Measurements from ENCODE around the gene PRKAG1.
"Not testable (repeated sequence)": the region's sequence is repeated elsewhere in the genome, so short reads cannot be mapped to it uniquely, and the experiment has no call there.

Gene PRKAG1

DNA sequence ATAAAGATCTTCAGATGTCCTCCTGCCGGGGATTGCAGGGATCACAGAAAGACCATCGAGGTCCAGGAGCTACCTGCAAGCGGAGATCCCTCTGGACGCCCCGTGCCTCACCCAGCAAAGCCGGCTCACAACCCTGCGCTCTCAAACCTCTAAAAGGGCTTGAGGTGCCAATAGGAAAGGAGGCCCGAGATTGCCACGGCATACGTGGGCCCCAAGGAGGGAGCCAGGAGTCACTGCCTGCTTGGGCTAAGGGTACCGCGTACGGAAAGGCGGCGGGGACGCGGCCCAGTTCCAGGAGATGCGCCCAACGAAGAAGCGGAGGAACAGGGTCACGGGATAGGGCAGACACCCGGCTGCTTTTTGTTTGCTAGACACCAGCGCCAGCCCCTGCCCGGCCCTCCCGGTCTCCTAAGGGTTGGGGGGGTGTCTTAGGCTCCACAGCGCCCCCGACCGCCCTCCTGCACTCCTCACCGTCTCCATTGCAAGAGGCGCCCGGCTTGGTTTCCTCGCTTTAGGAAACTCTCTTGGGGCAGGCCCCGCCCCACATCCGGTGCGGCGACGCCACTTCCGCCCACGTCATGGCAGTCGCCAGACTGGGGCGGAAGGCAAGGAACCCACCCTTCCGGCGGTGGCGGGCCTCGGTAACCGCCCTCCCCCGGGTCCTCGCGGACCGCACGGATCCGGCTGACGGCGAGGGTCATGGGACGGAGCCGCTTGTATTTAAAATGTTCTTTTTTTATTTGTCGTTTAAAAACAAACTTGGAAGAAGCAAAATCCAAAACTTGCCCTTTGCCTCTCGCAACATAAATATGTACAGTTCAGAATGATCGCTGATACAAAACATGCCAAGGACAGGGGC is at the start of gene PRKAG1:
PRKAG1 (minus strand) TSS at position 516 of the 859 bp plus-strand sequence; CDS start at position 480, 36 bp downstream.
- H3K4me3 ChIP-seq (ENCODE audit: low read depth in 1 of 5, low read length in 5 of 5), result peak within 1 kb of the TSS; percentile 75 to 98 (median 91)
- H3K9me3 ChIP-seq (ENCODE audit: control insufficient read depth in 5 of 5, low read length in 5 of 5), result no peaks in the 10 kb centered on the region
- H3K36me3 ChIP-seq (ENCODE audit: control insufficient read depth in 5 of 5, insufficient read depth in 5 of 5, low read length in 5 of 5), result peaks cover 0 to 29% (median 26%) of the 10 kb centered on the region in 5 donors
- peak within 1 kb of the TSS; percentile 48 to 97 (median 84) for H3K9ac ChIP-seq (ENCODE audit: low read length in 5 of 5)
- no peaks in the 10 kb centered on the region for H3K27me3 ChIP-seq (ENCODE audit: control insufficient read depth in 5 of 5, insufficient read depth in 4 of 5, low read length in 5 of 5)
- peaks cover 0 to 21% (median 18%) of the 10 kb centered on the region in 5 donors for H3K4me1 ChIP-seq (ENCODE audit: control insufficient read depth in 5 of 5, insufficient read depth in 5 of 5, low read length in 5 of 5)
- H3K27ac ChIP-seq (ENCODE audit: low read depth, low read length), result peak within 1 kb of the TSS; percentile 89

DNA sequence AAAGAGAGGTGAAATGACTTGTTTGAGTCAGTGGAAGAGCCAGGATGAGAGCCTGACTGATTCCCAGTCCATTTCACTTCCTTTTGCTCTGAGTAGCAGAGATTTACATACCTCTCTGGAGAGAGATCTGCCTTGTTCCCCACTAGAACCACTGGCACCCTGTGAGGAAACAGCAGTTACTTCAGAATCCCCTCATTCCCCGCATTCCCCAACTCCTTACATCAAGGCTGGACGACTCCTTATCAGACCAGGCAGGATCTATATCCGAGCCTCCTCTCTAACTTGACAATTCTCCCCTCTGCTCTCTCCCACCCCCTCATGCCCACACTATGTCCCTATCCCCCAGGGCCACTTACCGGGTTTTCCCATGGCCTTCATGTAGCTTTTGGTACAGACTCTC is 47.5 kb upstream of the PRKAG1 start:
- no peaks in the 10 kb centered on the region for H3K36me3 ChIP-seq (ENCODE audit: control insufficient read depth in 5 of 5, insufficient read depth in 5 of 5, low read length in 5 of 5)
- no peak overlapping the region for H3K4me3 ChIP-seq (ENCODE audit: low read depth in 1 of 5, low read length in 5 of 5)
- no peaks in the 10 kb centered on the region for H3K27me3 ChIP-seq (ENCODE audit: control insufficient read depth in 5 of 5, insufficient read depth in 4 of 5, low read length in 5 of 5)
- H3K9ac ChIP-seq (ENCODE audit: low read length in 5 of 5), result no peak overlapping the region
- peaks cover 3 to 22% (median 19%) of the 10 kb centered on the region in 5 donors for H3K4me1 ChIP-seq (ENCODE audit: control insufficient read depth in 5 of 5, insufficient read depth in 5 of 5, low read length in 5 of 5)
- H3K9me3 ChIP-seq (ENCODE audit: control insufficient read depth in 5 of 5, low read length in 5 of 5), result no peaks in the 10 kb centered on the region
- no peak overlapping the region for H3K27ac ChIP-seq (ENCODE audit: low read depth, low read length)

DNA sequence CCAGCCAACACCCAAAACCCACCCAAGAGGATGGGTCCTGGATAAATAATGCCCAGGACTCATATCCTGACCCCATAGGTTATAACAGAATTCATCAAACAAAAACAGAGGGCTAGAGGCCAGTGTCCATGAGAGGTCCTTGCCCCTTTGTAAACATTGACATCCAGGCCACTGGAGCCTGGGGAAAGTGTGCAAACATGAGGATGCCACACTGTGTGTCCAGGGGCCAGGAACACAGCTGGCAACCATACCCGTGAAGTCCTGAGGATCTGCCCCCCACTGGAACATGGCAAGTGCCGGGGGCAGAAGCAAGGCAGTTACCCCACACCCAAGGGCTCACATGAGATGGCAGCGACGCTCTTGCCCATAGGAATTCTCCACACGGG is 46.2 kb upstream of the PRKAG1 start:
- Histone ChIP-seq H3K9ac (ENCODE audit: low read length in 5 of 5) (no peak overlapping the region), H3K27me3 (ENCODE audit: control insufficient read depth in 5 of 5, insufficient read depth in 4 of 5, low read length in 5 of 5) (no peaks in the 10 kb centered on the region)

DNA sequence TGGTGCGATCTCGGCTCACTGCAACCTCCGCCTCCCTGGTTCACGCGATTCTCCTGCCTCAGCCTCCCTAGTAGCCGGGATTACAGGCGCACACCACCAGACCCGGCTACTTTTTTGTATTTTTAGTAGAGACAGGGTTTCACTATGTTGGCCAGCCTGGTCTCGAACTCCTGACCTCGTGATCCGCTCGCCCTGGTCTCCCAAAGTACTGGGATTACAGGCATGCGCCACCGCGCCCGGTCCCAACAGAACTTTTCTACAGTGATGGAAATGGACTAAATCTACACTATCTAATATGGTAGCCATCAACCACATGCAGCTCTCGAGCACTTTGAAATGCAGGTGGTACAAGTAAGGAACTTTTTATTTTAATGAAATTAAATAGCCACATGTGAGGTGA is 43.3 kb upstream of the PRKAG1 start:
- not testable (repeated sequence) for H3K27me3 ChIP-seq (ENCODE audit: control insufficient read depth in 5 of 5, insufficient read depth in 4 of 5, low read length in 5 of 5); H3K27ac ChIP-seq (ENCODE audit: low read depth, low read length); H3K4me3 ChIP-seq (ENCODE audit: low read depth in 1 of 5, low read length in 5 of 5); H3K9me3 ChIP-seq (ENCODE audit: control insufficient read depth in 5 of 5, low read length in 5 of 5); H3K36me3 ChIP-seq (ENCODE audit: control insufficient read depth in 5 of 5, insufficient read depth in 5 of 5, low read length in 5 of 5)
- peaks cover 15 to 39% (median 35%) of the 10 kb centered on the region in 5 donors for H3K4me1 ChIP-seq (ENCODE audit: control insufficient read depth in 5 of 5, insufficient read depth in 5 of 5, low read length in 5 of 5)
- H3K9ac ChIP-seq (ENCODE audit: low read length in 5 of 5), result peak overlapping the region in 1 of 5 donors; percentile 45

More for the DNA sequence above, 46.2 kb upstream of the PRKAG1 start:
- no peaks in the 10 kb centered on the region for H3K36me3 ChIP-seq (ENCODE audit: control insufficient read depth in 5 of 5, insufficient read depth in 5 of 5, low read length in 5 of 5)
- H3K27ac ChIP-seq (ENCODE audit: low read depth, low read length), result no peak overlapping the region
- H3K4me1 ChIP-seq (ENCODE audit: control insufficient read depth in 5 of 5, insufficient read depth in 5 of 5, low read length in 5 of 5), result peaks cover 3 to 21% (median 18%) of the 10 kb centered on the region in 5 donors
- no peak overlapping the region for H3K4me3 ChIP-seq (ENCODE audit: low read depth in 1 of 5, low read length in 5 of 5)
- no peaks in the 10 kb centered on the region for H3K9me3 ChIP-seq (ENCODE audit: control insufficient read depth in 5 of 5, low read length in 5 of 5)

DNA sequence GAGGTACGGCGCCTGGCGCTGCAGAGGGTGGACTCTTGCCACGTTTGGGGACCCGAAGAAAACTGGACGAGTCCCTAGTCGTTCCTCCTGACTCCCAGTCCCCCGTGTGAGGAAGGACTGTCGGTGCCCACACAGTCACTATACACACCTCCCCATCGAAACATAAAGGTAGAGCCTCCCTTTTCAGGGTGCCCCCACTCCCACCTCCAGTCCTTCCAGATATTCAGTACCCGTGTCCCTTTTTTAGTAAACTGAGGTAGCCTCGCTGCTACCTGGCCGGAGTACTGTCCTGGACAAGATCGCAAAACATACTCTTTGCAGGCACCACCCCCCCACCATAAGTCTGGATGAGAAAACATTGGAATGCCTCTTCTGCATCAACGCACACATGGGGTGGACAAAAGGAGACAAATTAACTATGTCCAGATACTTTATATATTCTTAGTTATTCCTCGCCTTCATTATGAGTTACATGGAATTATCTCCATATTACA is 42.6 kb upstream of the PRKAG1 start:
- H3K36me3 ChIP-seq (ENCODE audit: control insufficient read depth in 5 of 5, insufficient read depth in 5 of 5, low read length in 5 of 5), result no peaks in the 10 kb centered on the region
- no peaks in the 10 kb centered on the region for H3K27me3 ChIP-seq (ENCODE audit: control insufficient read depth in 5 of 5, insufficient read depth in 4 of 5, low read length in 5 of 5)
- no peaks in the 10 kb centered on the region for H3K9me3 ChIP-seq (ENCODE audit: control insufficient read depth in 5 of 5, low read length in 5 of 5)
- peak overlapping the region; percentile 45 to 99 (median 82) for H3K9ac ChIP-seq (ENCODE audit: low read length in 5 of 5)
- H3K4me3 ChIP-seq (ENCODE audit: low read depth in 1 of 5, low read length in 5 of 5), result peak overlapping the region; percentile 85 to 95 (median 89)
- H3K27ac ChIP-seq (ENCODE audit: low read depth, low read length), result peak overlapping the region; percentile 92
- peaks cover 15 to 46% (median 42%) of the 10 kb centered on the region in 5 donors for H3K4me1 ChIP-seq (ENCODE audit: control insufficient read depth in 5 of 5, insufficient read depth in 5 of 5, low read length in 5 of 5)

DNA sequence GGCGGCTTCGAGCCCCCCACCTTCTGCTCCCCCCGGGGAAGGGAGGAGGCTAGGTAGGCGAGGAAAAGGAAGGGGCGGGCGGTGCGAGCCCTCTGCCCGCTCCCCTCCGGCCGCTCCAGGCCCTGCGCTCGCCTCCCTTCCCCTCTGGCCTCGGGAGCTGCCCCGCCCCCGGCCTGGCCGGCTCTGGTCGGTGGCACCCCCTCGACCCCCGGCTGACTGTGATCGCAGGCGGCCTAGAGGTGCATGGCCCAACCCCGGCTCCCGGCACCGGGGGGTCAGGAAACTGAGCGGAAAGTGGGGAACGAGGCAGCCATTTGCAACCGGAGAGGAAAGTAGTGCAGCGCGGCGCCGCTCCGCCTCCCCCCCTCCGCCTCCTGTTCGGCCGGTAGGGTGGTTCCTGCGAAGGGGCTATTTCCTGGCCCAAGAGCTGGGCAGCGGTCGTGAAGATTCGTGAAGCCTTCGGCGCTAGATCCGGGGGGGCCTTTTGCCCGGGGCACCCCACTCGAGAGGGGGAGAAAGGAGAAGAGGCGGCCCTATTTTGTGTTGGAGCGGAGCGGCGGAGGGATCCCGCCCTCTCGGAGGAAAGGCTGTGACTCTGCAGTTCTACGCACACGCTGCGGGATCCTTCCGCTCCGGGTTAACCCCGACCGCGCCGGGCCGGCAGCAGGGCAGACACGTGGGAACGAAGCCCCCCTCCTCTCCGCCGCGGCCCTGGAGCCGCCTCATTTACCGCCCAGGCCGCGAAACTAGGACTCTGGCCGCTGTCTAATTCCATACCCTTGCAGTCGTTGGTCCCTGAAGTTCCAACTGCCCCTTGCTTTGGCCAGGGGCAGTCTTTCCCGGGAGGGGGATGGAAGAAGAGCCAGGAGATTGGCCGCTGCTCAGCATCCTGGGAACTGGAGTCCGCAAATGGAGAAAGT is 41.9 kb upstream of the PRKAG1 start, which contains the start of gene KMT2D:
KMT2D (minus strand) TSS at position 558 of the 920 bp plus-strand sequence. CDS start 5,470 bp downstream, outside the sequence.
- Histone ChIP-seq H3K27ac (ENCODE audit: low read depth, low read length) (peak within 1 kb of the TSS; percentile 92), H3K9me3 (ENCODE audit: control insufficient read depth in 5 of 5, low read length in 5 of 5) (no peaks in the 10 kb centered on the region), H3K4me1 (ENCODE audit: control insufficient read depth in 5 of 5, insufficient read depth in 5 of 5, low read length in 5 of 5) (peaks cover 17 to 53% (median 49%) of the 10 kb centered on the region in 5 donors), H3K4me3 (ENCODE audit: low read depth in 1 of 5, low read length in 5 of 5) (peak within 1 kb of the TSS; percentile 85 to 95 (median 89)), H3K27me3 (ENCODE audit: control insufficient read depth in 5 of 5, insufficient read depth in 4 of 5, low read length in 5 of 5) (no peaks in the 10 kb centered on the region), H3K9ac (ENCODE audit: low read length in 5 of 5) (peak within 1 kb of the TSS; percentile 82 to 99 (median 98)), H3K36me3 (ENCODE audit: control insufficient read depth in 5 of 5, insufficient read depth in 5 of 5, low read length in 5 of 5) (no peaks in the 10 kb centered on the region)

DNA sequence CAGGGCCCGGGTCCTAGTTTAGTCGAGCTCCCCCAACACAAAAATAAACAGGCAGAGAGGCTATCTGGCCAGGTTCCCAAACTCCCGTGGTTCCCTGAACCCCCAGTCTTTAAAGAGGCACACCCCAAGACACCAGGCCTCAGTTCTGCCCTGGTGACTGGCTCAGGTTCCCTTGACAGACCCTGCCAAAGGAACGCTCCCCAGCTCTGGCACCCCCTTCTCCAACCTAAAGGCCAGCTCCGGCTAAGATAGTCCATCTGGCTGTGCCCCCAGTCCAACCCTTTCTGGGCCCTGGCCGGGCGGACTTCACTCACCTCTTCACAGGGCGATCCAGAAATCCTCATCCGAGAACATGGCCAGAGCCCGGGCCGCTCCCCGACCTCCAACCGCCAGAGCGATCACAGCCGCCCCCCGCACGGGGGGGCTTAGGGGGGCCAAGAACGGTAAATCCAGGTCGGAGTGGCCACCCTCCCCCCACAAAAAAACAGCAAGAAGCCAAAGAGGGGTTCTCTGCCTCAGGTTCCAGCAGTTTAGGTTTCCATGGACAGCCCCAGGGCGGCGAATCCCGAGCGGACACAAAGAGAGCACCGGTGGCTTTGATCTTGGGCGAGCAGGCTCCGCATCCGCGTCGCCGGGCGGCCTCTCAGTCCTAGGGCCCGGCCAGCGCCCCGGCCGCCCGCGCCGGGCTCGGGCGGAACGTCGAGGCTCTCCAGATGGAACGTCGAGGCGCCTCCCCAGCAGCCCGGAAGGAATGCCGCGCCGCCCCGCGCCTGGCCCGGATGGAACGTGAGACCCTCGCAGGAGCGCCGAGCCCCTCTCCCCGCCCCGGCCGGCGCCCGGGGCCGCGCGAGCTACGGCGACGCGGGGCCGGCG is 41.0 kb upstream of the PRKAG1 start:
- Histone ChIP-seq H3K27me3 (ENCODE audit: control insufficient read depth in 5 of 5, insufficient read depth in 4 of 5, low read length in 5 of 5) (no peaks in the 10 kb centered on the region), H3K27ac (ENCODE audit: low read depth, low read length) (peak overlapping the region; percentile 92), H3K9me3 (ENCODE audit: control insufficient read depth in 5 of 5, low read length in 5 of 5) (no peaks in the 10 kb centered on the region), H3K36me3 (ENCODE audit: control insufficient read depth in 5 of 5, insufficient read depth in 5 of 5, low read length in 5 of 5) (peaks cover 0 to 7% (median 6%) of the 10 kb centered on the region in 5 donors), H3K4me1 (ENCODE audit: control insufficient read depth in 5 of 5, insufficient read depth in 5 of 5, low read length in 5 of 5) (peaks cover 17 to 61% (median 56%) of the 10 kb centered on the region in 5 donors), H3K9ac (ENCODE audit: low read length in 5 of 5) (peak overlapping the region; percentile 82 to 99 (median 98)), H3K4me3 (ENCODE audit: low read depth in 1 of 5, low read length in 5 of 5) (peak overlapping the region; percentile 85 to 92 (median 89))

DNA sequence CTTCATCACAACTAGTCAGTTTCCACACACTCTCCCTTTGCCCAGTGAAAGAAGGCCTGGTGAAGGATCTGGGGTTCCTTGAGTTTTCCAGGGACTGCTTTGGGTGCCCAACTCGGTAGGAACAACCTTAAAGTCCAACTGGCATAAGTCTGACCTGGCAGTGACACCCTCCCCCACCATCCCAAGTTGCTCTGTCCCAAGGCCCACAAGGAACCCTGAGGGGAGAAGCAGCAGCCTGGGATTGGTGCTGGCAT is 40.4 kb upstream of the PRKAG1 start:
- H3K4me1 ChIP-seq (ENCODE audit: control insufficient read depth in 5 of 5, insufficient read depth in 5 of 5, low read length in 5 of 5), result peaks cover 17 to 61% (median 56%) of the 10 kb centered on the region in 5 donors
- peak overlapping the region; percentile 92 for H3K27ac ChIP-seq (ENCODE audit: low read depth, low read length)
- peak overlapping the region; percentile 85 to 92 (median 89) for H3K4me3 ChIP-seq (ENCODE audit: low read depth in 1 of 5, low read length in 5 of 5)
- H3K9me3 ChIP-seq (ENCODE audit: control insufficient read depth in 5 of 5, low read length in 5 of 5), result no peaks in the 10 kb centered on the region
- H3K27me3 ChIP-seq (ENCODE audit: control insufficient read depth in 5 of 5, insufficient read depth in 4 of 5, low read length in 5 of 5), result no peaks in the 10 kb centered on the region
- peak overlapping the region; percentile 82 to 99 (median 98) for H3K9ac ChIP-seq (ENCODE audit: low read length in 5 of 5)
- H3K36me3 ChIP-seq (ENCODE audit: control insufficient read depth in 5 of 5, insufficient read depth in 5 of 5, low read length in 5 of 5), result peaks cover 0 to 13% (median 11%) of the 10 kb centered on the region in 5 donors

All from subcutaneous abdominal adipose tissue (tissue), 5 donors.